GM18511 (cell line): Measurements from ENCODE around the gene KL.

ENCODE experiments used
- ATAC-seq: cut with Tn5 transposase; IDR thresholded peaks from one replicate; pipeline ENCODE4 v1.9.1; 2021; ENCODE audit warnings: mild to moderate bottlenecking, moderate library complexity; ENCODE audit not compliant: unreplicated experiment

KL gene

DNA sequence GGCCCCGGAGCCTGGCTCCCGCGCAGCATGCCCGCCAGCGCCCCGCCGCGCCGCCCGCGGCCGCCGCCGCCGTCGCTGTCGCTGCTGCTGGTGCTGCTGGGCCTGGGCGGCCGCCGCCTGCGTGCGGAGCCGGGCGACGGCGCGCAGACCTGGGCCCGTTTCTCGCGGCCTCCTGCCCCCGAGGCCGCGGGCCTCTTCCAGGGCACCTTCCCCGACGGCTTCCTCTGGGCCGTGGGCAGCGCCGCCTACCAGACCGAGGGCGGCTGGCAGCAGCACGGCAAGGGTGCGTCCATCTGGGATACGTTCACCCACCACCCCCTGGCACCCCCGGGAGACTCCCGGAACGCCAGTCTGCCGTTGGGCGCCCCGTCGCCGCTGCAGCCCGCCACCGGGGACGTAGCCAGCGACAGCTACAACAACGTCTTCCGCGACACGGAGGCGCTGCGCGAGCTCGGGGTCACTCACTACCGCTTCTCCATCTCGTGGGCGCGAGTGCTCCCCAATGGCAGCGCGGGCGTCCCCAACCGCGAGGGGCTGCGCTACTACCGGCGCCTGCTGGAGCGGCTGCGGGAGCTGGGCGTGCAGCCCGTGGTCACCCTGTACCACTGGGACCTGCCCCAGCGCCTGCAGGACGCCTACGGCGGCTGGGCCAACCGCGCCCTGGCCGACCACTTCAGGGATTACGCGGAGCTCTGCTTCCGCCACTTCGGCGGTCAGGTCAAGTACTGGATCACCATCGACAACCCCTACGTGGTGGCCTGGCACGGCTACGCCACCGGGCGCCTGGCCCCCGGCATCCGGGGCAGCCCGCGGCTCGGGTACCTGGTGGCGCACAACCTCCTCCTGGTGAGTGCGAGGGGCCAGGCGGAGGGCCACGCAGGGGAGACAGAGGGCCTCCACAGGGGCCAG lies at the start of gene KL:
TSS of gene KL (plus strand) at position 10 of the 909 bp plus-strand sequence. CDS start at position 28, 18 bp downstream.
- peak; percentile 34 for ATAC-seq

- no peak for ATAC-seq
These were observed 48.5 kb upstream of the KL start for GRCh38 chr13:32967584-32968182.

DNA sequence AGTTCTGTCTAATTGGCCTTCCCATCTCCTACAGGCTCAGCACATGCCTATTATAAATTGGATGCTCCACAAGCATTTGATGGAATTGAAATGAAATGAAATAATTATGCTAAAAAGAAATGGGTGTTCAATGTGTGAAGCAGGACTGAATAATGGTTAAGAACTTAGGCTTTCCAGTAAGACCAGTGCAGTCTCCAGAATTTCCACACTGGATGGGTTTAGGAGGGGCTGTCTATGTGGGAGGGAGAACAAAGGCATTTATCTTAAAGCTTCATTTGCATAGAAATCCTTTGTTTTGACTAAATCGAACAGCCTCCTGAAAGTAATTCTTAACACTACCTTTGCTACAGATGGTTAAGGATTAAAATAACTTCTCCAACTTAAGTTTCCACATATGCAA lies 47.9 kb upstream of the KL start:
- ATAC-seq, result no peak

DNA sequence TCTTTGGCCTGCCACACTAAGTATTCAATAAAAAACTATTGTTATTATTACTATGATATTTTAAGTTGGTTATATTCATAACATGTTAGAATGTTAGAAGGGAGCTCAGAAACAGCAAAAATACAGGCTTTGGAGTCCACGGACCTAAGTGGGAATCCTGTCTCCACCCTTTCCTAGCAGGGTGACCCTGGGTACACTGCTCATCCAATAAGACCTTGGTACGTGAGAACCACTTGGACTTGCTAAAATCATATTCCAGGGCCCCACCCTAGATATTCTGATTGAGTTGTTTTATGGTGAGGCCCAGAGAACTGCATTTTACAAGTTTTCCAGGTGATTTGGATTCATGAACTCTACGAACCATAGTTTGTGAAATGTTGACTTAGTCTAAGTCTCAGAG lies 47.4 kb upstream of the KL start:
- no peak for ATAC-seq

GRCh38 chr13:32969516-32969941 lies 46.7 kb upstream of the KL start:
- ATAC-seq, result peak; percentile 94

DNA sequence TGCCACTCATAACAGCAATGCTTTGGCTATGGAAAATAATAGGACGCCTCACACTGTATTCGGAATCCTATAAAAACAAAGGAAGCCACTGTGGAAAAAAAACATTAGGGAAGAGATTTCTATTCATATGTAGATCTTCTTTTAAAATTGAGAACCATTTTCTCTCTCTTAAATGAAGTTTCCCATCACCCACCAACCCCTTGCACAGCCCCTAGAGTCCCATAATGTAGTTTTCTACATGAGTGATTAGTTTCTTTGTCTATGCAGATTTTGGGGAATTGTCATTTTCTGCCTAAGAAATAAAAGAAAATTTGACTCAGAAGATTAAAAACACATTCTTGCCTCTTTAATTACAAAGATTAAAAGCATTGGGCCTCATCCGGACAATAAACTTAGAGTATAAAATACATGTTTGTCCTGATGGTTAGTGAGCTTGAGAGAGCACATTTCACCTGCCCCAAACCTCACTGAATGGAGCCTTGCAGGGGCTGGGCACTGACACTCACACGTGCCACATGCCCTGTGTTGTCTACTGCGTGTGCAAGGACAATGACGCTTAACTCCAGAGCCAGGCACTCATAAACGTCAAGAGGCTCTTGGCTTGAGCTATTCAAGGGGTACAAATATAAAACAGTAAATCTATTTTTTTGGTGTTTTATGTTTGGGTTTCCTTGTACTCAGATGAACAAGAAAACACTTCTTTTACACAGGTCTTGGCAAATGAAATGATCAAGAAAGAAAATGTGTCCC lies 40.0 kb upstream of the KL start:
- ATAC-seq, result no peak

GRCh38 chr13:32976912-32977311 lies 39.3 kb upstream of the KL start:
- no peak for ATAC-seq

- ATAC-seq, result no peak
These were observed 38.9 kb upstream of the KL start for GRCh38 chr13:32977321-32977720.

GRCh38 chr13:32978278-32978677 lies 37.9 kb upstream of the KL start:
- no peak for ATAC-seq

GRCh38 chr13:32983058-32983457 lies 33.2 kb upstream of the KL start:
- no peak for ATAC-seq

GRCh38 chr13:32984857-32985626 lies 31.2 kb upstream of the KL start:
- no peak for ATAC-seq

DNA sequence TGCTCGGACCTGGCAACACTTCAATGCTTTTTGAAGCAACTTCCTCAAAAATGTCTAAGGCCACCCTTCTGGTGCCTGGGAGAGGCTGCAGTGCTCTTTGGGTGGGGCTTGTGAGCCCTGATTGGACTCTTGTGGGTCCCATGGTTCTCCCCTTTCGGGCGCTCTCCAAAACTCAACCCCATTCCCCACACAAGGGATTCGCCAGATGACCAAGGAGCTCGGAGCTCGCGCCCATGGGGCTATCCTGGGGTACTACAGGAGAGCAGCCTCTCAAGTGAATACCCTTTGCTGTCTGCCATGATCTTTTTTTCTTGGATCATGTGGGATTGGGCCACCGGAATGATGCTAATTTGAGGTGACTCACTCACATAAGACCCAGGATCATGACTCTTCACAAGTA lies 29.7 kb upstream of the KL start:
- no peak for ATAC-seq

DNA sequence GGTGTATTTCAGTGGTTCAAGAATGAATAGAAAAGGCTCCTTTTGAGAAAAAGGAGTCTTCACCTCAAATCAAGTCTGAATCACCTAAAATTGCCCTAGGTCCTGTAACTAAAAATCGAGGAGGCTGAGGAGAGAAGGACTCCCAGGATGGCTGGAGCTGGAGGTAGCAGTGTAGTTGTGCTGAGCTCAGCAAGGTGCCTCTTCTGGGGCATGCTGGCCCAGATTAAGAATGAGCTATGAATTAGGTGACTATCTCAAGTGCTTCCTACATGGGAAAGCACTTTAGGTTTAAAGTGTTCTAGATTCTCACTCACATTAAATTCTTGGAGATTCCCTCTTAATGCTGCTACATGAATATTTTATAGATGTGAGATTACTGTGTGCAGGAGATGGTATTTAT lies 28.8 kb upstream of the KL start:
- no peak for ATAC-seq

GRCh38 chr13:32988608-32989289 lies 27.5 kb upstream of the KL start:
- peak; percentile 58 for ATAC-seq

GRCh38 chr13:32989290-32989667 lies 26.9 kb upstream of the KL start:
- peak; percentile 47 for ATAC-seq

DNA sequence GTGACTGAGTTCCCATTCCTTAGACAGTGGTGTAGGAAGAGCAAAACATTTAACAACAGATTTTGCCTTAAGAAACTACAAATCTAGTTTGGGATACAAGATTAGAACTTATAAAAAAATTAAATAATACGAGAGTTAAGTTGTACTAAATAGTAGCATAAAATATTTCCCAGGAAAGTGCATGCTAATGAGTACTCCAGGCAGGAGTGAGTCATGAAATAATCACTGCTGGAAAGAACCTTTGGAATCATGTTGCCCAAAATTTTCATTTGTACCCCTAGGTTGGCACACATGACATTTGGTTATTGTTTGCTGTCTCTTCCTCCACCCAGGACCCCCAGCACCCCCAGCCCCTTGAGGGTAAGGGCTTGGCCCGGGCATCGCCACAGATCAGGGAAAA lies 26.3 kb upstream of the KL start:
- ATAC-seq, result no peak

DNA sequence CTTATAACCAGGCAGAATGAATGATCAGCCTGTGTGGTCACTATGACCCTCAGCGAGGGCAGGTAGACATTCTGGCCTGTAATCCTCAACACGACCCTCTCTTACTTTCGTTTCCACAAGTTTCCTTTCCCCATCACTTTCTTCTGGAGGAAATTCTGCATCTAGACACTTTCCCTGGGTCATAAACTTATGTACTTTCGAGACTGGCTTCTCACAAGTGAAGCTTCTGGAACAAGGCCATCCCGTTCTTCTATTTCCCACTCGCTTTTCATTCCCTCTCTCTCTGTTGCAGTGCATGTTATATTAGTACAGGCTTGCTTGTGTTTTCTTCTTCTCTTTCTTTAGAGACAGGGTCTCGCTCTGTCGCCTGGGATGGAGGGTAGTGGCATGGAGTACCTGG lies 23.1 kb upstream of the KL start:
- no peak for ATAC-seq

- ATAC-seq, result no peak
These were observed 18.8 kb upstream of the KL start for GRCh38 chr13:32997399-32997798.

GRCh38 chr13:32998966-32999365 lies 17.3 kb upstream of the KL start:
- ATAC-seq, result no peak

- no peak for ATAC-seq
These were observed 15.9 kb upstream of the KL start for GRCh38 chr13:33000365-33000764.
